Body of pancreas (tissue), 4 donors: ENCODE data around the gene EGFL7. TPM values are rescaled to one million over a fixed set of nuclear protein-coding genes. Genes with fewer than 3 reads are reported as not detected.
A peak's percentile ranks its signal among the peaks of the same experiment; 100 is the strongest.

ENCODE experiments used
- ATAC-seq: fragments of 150-250 bp; one replicate; pipeline ENCODE4 v1.9.1; 2016
- DNase-seq, 4 donors: peaks; one replicate each; pipeline ENCODE4 v3.0.0-alpha.2; 2019
- H3K27ac ChIP-seq, 4 donors: fragments of 200-600 bp; sonication (generic); 1 replicate in 3 of 4; 2 replicates in 1 of 4; pipeline versions ENCODE4 v1.5.1 to v1.6.1; 2016 to 2019; ENCODE audit warnings: mild to moderate bottlenecking in 1 of 4, mixed read lengths in 1 of 4, moderate library complexity in 1 of 4
- H3K27me3 ChIP-seq, 2 donors: fragments of 200-600 bp; sonication (generic); one replicate each; pipeline ENCODE4 v1.6.0; 2016; ENCODE audit warnings: mild to moderate bottlenecking in 1 of 2
- H3K36me3 ChIP-seq, 2 donors: fragments of 200-600 bp; sonication (generic); replicated peaks in 1 of 2; 2 replicates each; pipeline ENCODE4 v1.5.1; 2016; ENCODE audit warnings: low read depth in 2 of 2; ENCODE audit not compliant: insufficient read depth in 1 of 2
- H3K4me1 ChIP-seq: fragments of 200-600 bp; sonication (generic); one replicate; pipeline ENCODE4 v1.6.0; 2016
- H3K4me3 ChIP-seq, 2 donors: fragments of 200-600 bp; sonication (generic); 1 replicate in 1 of 2; 2 replicates in 1 of 2; pipeline ENCODE4 v1.5.1; 2016 to 2019
- H3K9me3 ChIP-seq, 3 donors: fragments of 200-600 bp; sonication (generic); 1 replicate in 2 of 3; 2 replicates in 1 of 3; pipeline ENCODE4 v1.5.1; 2016
- CTCF ChIP-seq, 7 experiments: fragments of 450-650 bp in 4 of 7; fragments of 200-600 bp in 3 of 7; sonication (generic) in 3 of 7; IDR thresholded peaks; one replicate each; pipeline ENCODE4 v1.5.1; 2016 to 2019; ENCODE audit warnings: antibody characterized with exemption in 7 of 7
- POLR2A ChIP-seq, 3 donors: fragments of 450-650 bp; IDR thresholded peaks; one replicate each; pipeline ENCODE4 v1.6.1; 2016; ENCODE audit warnings: antibody characterized with exemption in 3 of 3, mild to moderate bottlenecking in 2 of 3
- WGBS, 2 donors: methylation state at CpG; one replicate each; pipeline ENCODE4 v1.1.5; 2017; 5-methylcytosine and 5-hydroxymethylcytosine counted together
- intact Hi-C: fragments of 100-400 bp; cut with DNase I; formaldehyde crosslinking; loops from one replicate; pipeline ENCODE4 v1.15.1; 2023
- total RNA-seq, 2 donors: library from RNA; depleted of rRNA; stranded (reverse); fragments of >200 nt; gene quantifications; one replicate each; pipeline ENCODE4 v1.1.0, GENCODE V29; 2016

Gene EGFL7
- total RNA-seq, 2 donors from 2014 or later, result 14.8 to 47.0 TPM

- Histone ChIP-seq H3K27me3 (peaks cover 0 to 6% of the 10 kb centered on the region in 2 donors), H3K4me3 (no peak overlapping the region), H3K36me3 (no peaks in the 10 kb centered on the region), H3K9me3 (no peaks in the 10 kb centered on the region), H3K4me1 (peaks cover 7% of the 10 kb centered on the region), H3K27ac (peak overlapping the region in 1 of 4 donors; percentile 28)
- 69% methylated on average over 10 to 13 of the region's 13 CpGs for WGBS, 2 donors
- DNase-seq (no peak), ATAC-seq (no peak)
- no peak for TF ChIP-seq CTCF (IDR thresholded peaks at IDR 0.05)
- TF ChIP-seq POLR2A (IDR thresholded peaks at IDR 0.05), result no peak
- intact Hi-C loops, result no loop called here
Observed at GRCh38 chr9:136660971-136661550, 1.7 kb upstream of the EGFL7 start.

- Histone ChIP-seq H3K4me1 (peaks cover 10% of the 10 kb centered on the region), H3K27ac (peak overlapping the region in 2 of 4 donors; percentile 34 to 36), H3K36me3 (no peaks in the 10 kb centered on the region), H3K4me3 (no peak overlapping the region), H3K27me3 (peaks cover 0 to 6% of the 10 kb centered on the region in 2 donors), H3K9me3 (no peaks in the 10 kb centered on the region)
- DNase-seq (no peak), ATAC-seq (no peak)
- TF ChIP-seq POLR2A (IDR thresholded peaks at IDR 0.05) (no peak), CTCF (IDR thresholded peaks at IDR 0.05) (no peak)
- intact Hi-C loops, result no loop called here
- 74 to 80% methylated on average over 5 to 19 of the region's 22 CpGs for WGBS, 2 donors
Observed at GRCh38 chr9:136661641-136662325, 933 bp upstream of the EGFL7 start.

DNA sequence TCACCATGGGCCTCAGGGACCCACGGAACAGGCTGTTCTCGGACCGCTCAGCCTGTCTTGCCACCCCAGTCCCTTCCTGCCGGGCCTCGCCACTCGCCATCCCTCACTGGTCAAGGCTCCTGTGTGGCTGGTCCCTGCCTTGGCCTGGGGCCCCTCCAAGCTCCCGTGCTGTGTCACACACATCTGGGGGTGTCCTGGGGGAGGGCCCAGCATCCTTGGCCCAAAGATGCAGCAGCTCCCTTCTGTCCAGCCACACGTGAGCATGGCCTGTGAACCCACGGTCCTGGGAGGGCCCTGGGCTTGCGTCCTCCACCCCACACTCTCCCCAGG lies 425 bp upstream of the EGFL7 start:
- intact Hi-C loops, result no loop called here
- TF ChIP-seq POLR2A (IDR thresholded peaks at IDR 0.05), result no peak
- TF ChIP-seq CTCF (IDR thresholded peaks at IDR 0.05), result no peak
- ATAC-seq (no peak), DNase-seq (no peak)
- H3K27me3 ChIP-seq, result peaks cover 0 to 6% of the 10 kb centered on the region in 2 donors
- H3K36me3 ChIP-seq, result no peaks in the 10 kb centered on the region
- H3K4me1 ChIP-seq, result peaks cover 10% of the 10 kb centered on the region
- peak overlapping the region in 2 of 4 donors; percentile 34 to 36 for H3K27ac ChIP-seq
- WGBS, 2 donors, result 72 to 75% methylated on average over 5 to 10 of the region's 10 CpGs
- H3K4me3 ChIP-seq, result no peak overlapping the region
- H3K9me3 ChIP-seq, result no peaks in the 10 kb centered on the region

DNA sequence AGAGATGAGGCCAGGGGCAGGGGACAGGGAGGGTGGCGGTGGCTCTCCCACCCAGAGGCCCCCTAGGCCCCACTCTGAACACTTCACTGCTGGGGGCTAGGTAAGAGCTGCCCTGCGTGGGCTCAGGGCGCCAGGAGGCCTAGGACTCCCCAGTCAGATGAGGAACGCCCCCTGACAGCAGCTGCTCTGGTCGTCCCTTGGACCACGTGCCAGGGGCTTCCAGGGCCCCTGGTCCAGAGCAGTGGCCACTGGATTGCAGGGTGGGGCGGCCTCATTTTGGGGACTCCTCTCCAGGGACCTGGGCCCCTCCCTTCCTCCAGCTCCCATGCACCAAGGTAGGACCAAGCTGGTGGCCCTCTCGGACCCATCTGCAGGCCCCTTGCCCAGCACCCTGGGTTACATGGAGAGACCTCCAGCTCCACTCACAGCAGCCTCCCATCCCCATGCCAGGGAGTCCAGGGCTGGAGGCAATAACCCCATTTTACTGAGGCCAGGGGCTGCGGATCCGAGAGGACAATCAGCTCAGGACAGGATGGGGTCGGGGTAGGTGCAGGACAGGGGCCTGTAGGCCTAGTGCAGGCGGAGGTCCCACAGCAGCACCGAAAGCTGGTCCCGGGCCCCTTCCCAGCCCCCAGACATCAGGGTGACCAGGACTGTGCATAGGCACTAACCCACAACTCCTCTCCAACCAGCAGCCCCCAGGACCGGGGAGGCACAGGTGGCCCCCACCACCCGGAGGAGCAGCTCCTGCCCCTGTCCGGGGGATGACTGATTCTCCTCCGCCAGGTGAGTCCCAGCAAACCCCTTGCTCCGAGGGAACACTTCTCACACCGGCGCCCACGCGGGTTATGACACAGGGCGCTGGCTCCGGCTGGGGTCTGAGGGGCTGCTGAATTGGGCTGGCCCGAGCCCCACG lies 1.5 kb downstream of the EGFL7 start:
- WGBS, 2 donors, result 89 to 94% methylated on average over 6 to 22 of the region's 27 CpGs
- no peak for ATAC-seq
- peak overlapping the region in 1 of 4 donors; percentile 44 for H3K27ac ChIP-seq
- TF ChIP-seq CTCF (IDR thresholded peaks at IDR 0.05) (no peak), POLR2A (IDR thresholded peaks at IDR 0.05) (no peak)
- no peaks in the 10 kb centered on the region for H3K9me3 ChIP-seq
- no peak overlapping the region for H3K4me3 ChIP-seq
- no peaks in the 10 kb centered on the region for H3K27me3 ChIP-seq
- DNase-seq, result no peak
- H3K36me3 ChIP-seq, result no peaks in the 10 kb centered on the region
- H3K4me1 ChIP-seq, result peaks cover 10% of the 10 kb centered on the region
- intact Hi-C loops, result no loop called here
